NCI-H2227 treated with DMSO at 0.1 percent for 48 hours (cell line): ENCODE results near the gene C16orf86.

Source experiments
- DNase-seq: peaks from one replicate; lab custom pipeline; 2025; lab: John Stamatoyannopoulos, UW

C16orf86 gene

DNA sequence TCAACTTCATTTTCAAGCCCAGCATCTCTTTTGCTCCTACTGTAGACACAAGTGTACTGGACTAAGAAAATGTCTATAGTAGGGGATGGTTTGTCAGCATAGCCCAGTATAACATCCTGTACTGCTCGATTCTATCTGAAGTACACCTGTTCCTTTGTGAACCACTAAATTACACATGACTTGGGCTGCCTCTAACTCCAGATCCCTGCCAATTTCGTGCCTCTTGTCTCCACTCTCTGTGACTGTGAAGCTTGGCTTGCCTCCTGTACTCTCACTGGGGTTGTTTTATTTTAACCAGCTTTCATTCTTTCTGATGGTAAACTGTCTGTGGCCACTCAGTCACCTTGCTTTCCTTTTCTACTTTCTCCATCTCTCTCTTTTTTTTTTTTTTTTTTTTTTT, 28.0 kb downstream of the C16orf86 start:
- no peak for DNase-seq

- no peak for DNase-seq
Observed at GRCh38 chr16:67697422-67698185, 31.0 kb downstream of the C16orf86 start.

DNA sequence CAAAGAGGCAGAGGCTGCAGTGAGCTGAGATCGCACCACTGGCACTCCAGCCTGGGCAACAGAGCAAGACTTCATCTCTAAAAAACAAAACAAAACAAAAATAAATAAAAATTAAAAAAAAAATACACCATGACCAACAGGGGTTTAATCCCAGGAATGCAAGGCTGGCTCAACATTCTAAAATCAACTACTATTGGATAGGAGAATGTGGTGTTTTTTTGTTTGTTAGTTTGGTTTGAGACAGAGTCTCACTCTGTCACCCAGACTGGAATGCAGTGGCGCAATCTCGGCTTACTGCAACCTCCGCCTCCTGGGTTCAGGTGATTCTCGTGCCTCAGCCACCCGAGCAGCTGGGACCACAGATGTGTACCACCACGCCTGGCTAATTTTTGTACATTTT, 32.7 kb downstream of the C16orf86 start:
- no peak for DNase-seq

GRCh38 chr16:67701420-67701819, 34.8 kb downstream of the C16orf86 start:
- peak; percentile 55 for DNase-seq

DNA sequence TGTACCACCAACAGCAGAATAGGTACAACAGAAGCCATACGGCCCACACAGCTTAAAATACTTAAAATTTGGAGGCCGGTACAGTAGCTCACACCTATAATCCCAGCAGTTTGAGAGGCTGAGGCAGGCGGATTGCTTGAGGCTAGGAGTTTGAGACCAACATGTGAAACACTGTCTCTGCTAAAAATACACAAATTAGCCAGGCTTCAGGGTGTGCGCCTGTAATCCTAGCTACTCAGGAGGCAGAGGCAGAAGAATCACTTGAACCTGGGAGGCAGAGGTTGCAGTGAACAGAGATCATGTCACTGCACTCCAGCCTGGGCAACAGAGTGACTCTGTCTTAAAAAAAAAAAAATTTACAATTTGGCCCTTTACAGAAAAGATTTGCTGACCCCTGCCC, 35.5 kb downstream of the C16orf86 start:
- DNase-seq: no peak

DNA sequence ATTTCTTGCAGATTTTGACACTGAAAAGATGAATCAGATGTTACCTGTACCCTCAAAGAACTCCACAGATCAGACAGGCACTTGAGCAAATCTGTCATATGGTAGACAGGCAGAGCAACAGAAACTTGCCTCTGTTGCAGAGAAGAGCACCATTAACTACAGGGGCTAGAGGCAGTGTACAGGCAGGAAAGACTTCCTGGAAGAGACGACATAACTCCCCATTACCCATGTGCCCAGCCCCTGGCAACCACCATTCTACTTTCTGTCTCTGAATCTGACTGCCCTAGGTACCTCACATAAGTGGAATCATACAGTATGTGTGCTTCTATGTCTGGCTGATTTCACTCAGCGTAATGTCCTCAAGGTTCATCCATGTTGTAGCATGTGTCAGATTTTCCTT, 37.0 kb downstream of the C16orf86 start:
- DNase-seq: no peak

DNA sequence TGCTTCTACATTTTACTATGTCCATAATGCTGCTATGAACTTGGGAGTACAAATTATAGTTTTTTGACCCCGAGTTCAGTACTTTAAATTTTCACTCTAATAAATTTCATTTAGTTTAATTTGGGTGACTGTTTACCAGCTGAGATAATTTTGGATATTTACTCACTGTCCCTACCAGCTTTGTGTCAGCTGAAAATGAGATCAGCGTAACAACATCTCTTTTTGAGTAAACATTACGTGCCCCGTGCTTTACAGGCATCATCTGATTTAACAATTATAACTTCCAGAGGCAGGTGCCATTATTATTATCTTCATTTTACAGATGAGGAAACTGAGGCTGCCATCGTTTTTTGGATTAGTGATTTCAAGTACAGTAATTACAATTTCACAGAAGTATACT, 37.5 kb downstream of the C16orf86 start:
- DNase-seq: no peak

GRCh38 chr16:67707210-67707609, 40.6 kb downstream of the C16orf86 start:
- no peak for DNase-seq

- no peak for DNase-seq
Observed at GRCh38 chr16:67707790-67708189, 41.2 kb downstream of the C16orf86 start.

DNA sequence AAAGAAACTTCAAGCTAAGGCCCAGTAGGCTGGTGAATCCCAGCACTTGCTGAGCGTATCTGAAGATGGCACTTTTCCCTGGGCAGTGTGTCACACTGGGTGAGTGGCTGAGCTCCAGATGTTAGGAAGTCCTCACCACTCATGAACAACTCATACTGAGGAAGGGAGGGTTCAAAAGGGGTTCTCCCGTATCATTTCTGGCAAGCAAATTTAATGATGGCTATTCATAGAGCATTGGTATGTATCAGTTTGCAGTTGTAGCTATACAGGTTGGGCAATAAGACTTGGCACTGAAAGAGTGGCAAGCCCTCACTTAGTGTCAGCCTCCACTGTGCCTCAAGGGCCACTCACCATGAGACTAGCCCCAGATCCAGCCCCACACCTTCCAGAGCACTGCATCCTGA, 41.8 kb downstream of the C16orf86 start:
- no peak for DNase-seq

- DNase-seq: no peak
Observed at GRCh38 chr16:67709050-67709449, 42.4 kb downstream of the C16orf86 start.

GRCh38 chr16:67710607-67711006, 44.0 kb downstream of the C16orf86 start:
- DNase-seq: no peak

GRCh38 chr16:67713647-67714273, 47.1 kb downstream of the C16orf86 start:
- no peak for DNase-seq

GRCh38 chr16:67714522-67714921, 47.9 kb downstream of the C16orf86 start:
- no peak for DNase-seq

DNA sequence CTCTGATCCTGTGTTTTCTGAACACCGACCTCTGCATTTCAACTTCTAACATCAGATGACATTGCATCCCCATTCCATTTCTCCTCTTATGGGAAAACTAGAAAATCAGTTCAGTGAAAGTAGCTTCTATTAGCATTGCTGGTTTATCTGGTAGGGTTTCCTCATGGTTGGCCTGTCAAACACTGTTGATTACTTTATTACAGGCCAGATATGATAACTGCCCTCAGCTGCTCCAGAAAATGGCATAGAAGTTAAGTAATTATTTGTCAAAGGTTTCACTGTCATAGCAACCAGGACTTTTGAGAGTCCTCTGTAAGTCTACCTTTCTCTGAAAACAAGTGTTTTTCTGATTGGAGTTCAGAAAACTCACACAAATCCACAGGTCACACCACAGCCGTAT, 49.5 kb downstream of the C16orf86 start:
- DNase-seq: no peak
